VCaP (cell line): ENCODE data around the gene LTC4S.
"Not testable (repeated sequence)": the region's sequence is repeated elsewhere in the genome, so short reads cannot be mapped to it uniquely, and the experiment has no call there.

Experiments
- H3K27ac ChIP-seq: fragments of 450-650 bp; 2 replicates; pipeline ENCODE4 v1.5.1; 2017
- TF ChIP-seq, protein P1 (sequence below): fragments of 450-650 bp; conservative IDR thresholded peaks from 2 replicates; pipeline ENCODE4 v1.5.1; 2017; ENCODE audit warnings: mild to moderate bottlenecking, moderate library complexity

The LTC4S gene

DNA sequence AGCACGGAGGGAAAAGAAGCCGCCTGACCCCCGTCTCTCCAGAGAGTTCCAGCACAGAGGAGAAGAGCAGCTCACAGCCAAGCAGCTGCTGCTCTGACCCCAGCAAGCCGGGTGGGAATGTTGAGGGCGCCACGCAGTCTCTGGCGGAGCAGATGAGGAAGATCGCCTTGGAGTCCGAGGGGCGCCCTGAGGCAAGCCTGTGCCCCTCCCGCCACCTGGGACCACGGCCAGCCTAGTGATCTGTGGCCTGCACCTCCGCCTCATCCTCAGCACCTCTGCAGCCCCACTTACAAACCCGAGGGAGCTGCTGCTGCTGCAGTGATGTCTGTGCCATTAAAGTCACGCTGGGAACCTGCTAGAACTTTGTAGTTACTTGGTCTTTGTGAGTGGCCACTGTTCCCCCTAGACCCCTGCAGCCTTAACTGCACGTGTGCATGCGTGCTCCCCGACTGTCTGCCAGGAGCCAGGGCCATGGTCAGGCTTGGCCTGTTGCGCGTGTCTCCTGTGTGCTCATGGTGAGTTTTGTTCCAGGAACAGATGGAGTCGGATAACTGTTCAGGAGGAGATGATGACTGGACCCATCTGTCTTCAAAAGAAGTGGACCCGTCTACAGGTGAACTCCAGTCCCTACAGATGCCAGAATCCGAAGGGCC, 39.4 kb downstream of the LTC4S start:
- no peak overlapping the region for H3K27ac ChIP-seq
- TF ChIP-seq, protein P1, sequence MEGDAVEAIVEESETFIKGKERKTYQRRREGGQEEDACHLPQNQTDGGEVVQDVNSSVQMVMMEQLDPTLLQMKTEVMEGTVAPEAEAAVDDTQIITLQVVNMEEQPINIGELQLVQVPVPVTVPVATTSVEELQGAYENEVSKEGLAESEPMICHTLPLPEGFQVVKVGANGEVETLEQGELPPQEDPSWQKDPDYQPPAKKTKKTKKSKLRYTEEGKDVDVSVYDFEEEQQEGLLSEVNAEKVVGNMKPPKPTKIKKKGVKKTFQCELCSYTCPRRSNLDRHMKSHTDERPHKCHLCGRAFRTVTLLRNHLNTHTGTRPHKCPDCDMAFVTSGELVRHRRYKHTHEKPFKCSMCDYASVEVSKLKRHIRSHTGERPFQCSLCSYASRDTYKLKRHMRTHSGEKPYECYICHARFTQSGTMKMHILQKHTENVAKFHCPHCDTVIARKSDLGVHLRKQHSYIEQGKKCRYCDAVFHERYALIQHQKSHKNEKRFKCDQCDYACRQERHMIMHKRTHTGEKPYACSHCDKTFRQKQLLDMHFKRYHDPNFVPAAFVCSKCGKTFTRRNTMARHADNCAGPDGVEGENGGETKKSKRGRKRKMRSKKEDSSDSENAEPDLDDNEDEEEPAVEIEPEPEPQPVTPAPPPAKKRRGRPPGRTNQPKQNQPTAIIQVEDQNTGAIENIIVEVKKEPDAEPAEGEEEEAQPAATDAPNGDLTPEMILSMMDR, result no peak

DNA sequence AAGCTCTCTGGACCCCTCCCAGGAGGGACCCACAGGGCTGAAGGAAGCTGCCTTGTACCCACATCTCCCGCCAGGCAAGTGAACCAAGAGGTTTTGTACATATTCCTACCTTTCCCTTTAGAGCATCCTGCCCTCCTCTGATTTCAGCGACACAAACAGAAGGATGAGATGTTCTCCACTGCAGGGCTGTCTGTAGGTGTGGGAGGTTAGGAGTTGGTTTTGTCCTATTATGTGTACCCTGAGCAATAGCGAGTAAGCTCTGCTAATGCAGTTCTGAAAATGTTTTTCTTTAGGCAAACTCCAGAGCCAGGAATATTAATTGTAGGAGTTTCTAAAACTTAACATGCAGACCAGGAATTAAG, 39.9 kb downstream of the LTC4S start:
- TF ChIP-seq, protein P1, result no peak

DNA sequence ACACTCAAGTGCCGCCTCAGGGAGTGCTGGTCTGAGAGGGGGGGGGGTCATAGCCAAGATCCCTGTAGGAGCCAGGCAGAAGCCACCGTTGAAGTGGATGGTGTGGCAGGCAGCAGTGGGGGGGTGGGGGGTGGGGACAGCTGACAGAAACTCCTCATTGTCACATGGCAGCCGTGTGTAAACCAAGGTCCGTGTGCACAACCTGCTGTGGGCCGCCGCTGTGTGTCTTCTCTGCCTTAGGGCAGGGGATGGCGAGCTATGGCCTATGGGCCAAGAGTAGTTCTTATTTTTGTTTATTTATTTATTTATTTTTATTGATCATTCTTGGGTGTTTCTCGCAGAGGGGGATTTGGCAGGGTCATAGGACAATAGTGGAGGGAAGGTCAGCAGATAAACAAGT, 40.3 kb downstream of the LTC4S start:
- TF ChIP-seq, protein P1, result no peak
- H3K27ac ChIP-seq, result no peak overlapping the region

More for the DNA sequence above, 39.9 kb downstream of the LTC4S start:
- no peak overlapping the region for H3K27ac ChIP-seq

DNA sequence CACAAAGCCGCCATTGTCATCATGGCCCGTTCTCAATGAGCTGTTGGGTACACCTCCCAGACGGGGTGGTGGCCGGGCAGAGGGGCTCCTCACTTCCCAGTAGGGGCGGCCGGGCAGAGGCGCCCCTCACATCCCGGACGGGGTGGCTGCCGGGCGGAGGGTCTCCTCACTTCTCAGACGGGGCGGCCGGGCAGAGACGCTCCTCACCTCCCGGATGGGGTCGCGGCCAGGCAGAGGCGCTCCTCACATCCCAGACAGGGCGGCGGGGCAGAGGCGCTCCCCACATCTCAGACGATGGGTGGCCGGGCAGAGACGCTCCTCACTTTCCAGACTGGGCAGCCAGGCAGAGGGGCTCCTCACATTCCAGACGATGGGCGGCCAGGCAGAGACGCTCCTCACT, 41.1 kb downstream of the LTC4S start:
- H3K27ac ChIP-seq, result not testable (repeated sequence)

DNA sequence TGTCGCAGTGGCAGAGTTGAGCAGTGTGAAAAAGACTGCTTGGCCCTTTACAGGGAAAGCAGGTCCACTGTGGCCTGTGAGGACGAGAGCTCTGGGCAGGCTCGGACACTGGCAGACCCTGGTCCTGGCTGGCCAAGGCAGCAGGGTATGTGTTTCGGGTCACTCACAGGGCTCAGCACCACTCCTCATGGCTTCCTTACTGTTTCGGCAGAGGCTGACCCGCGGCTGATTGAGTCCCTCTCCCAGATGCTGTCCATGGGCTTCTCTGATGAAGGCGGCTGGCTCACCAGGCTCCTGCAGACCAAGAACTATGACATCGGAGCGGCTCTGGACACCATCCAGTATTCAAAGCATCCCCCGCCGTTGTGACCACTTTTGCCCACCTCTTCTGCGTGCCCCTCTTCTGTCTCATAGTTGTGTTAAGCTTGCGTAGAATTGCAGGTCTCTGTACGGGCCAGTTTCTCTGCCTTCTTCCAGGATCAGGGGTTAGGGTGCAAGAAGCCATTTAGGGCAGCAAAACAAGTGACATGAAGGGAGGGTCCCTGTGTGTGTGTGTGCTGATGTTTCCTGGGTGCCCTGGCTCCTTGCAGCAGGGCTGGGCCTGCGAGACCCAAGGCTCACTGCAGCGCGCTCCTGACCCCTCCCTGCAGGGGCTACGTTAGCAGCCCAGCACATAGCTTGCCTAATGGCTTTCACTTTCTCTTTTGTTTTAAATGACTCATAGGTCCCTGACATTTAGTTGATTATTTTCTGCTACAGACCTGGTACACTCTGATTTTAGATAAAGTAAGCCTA, 42.6 kb downstream of the LTC4S start:
- no peak overlapping the region for H3K27ac ChIP-seq
- TF ChIP-seq, protein P1, result no peak

DNA sequence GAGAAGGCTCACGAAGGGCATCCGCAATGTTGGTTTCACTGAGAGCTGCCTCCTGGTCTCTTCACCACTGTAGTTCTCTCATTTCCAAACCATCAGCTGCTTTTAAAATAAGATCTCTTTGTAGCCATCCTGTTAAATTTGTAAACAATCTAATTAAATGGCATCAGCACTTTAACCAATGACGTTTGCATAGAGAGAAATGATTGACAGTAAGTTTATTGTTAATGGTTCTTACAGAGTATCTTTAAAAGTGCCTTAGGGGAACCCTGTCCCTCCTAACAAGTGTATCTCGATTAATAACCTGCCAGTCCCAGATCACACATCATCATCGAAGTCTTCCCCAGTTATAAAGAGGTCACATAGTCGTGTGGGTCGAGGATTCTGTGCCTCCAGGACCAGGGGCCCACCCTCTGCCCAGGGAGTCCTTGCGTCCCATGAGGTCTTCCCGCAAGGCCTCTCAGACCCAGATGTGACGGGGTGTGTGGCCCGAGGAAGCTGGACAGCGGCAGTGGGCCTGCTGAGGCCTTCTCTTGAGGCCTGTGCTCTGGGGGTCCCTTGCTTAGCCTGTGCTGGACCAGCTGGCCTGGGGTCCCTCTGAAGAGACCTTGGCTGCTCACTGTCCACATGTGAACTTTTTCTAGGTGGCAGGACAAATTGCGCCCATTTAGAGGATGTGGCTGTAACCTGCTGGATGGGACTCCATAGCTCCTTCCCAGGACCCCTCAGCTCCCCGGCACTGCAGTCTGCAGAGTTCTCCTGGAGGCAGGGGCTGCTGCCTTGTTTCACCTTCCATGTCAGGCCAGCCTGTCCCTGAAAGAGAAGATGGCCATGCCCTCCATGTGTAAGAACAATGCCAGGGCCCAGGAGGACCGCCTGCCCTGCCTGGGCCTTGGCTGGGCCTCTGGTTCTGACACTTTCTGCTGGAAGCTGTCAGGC, 43.6 kb downstream of the LTC4S start:
- TF ChIP-seq, protein P1, result no peak
- H3K27ac ChIP-seq, result no peak overlapping the region

DNA sequence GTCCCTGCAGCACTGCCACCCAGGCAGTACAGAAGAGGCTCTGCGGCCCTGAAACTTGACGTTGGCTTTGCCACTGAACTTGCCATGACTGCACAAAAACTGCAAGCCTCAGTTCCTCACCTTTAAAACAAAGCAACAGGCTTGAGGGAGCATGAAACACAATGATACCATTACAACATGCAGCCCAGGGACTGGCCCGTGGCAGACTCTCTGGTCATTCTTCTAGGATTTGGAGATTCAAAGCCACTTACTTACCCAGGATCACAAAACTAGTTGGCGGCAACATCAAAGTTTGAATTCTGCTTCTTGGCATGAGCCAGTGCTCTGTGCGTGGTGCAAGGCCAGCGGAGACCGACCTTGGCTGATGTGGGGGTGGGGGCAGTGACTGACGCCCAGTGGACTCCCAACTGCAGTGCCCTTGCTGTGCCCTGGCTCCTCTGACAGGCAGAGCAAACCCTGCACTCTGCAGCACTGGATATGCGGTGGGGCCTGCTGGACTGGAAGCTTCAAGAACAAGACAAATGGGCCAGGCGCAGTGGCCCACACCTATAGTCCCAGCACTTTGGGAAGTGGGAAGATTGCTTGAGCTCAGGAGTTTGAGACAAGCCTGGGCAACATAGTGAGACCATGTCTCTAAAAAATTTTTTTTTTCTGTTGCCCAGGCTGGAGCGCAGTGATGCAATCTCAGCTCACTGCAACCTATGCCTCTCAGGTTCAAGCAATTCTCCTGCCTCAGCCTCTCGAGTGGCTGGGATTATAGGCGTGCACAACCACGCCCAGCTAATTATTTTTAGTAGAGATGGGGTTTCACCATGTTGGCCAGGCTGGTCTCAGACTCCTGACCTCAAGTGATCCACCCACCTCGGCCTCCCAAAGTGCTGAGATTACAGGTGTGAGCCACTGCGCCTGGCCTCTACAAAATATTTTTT, 45.8 kb downstream of the LTC4S start:
- no peak overlapping the region for H3K27ac ChIP-seq
- TF ChIP-seq, protein P1, result no peak
